Measurements from ENCODE around the gene CDH23.

- no peak for TF ChIP-seq CTCF (IDR thresholded peaks at IDR 0.05)
- TF ChIP-seq POLR2A (IDR thresholded peaks at IDR 0.05) = no peak
Observed at GRCh38 chr10:71603754-71604153, 207.0 kb downstream of the CDH23 start.
